Tibial nerve (tissue), 3 donors: ENCODE measurements around the gene PTGER1.

Experiments used
- POLR2A ChIP-seq, 2 donors: fragments of 450-650 bp; IDR thresholded peaks; one replicate each; pipeline ENCODE4 v1.6.1; 2017; ENCODE audit warnings: antibody characterized with exemption in 2 of 2, mild to moderate bottlenecking in 2 of 2, moderate library complexity in 2 of 2
- TF ChIP-seq, protein P1 (sequence below), 5 experiments: fragments of 200-600 bp in 3 of 5; fragments of 450-650 bp in 2 of 5; sonication (generic) in 3 of 5; IDR thresholded peaks; one replicate each; pipeline ENCODE4 v1.5.1; 2016 to 2019; ENCODE audit warnings: antibody characterized with exemption in 5 of 5, mild to moderate bottlenecking in 3 of 5, moderate library complexity in 2 of 5

DNA sequence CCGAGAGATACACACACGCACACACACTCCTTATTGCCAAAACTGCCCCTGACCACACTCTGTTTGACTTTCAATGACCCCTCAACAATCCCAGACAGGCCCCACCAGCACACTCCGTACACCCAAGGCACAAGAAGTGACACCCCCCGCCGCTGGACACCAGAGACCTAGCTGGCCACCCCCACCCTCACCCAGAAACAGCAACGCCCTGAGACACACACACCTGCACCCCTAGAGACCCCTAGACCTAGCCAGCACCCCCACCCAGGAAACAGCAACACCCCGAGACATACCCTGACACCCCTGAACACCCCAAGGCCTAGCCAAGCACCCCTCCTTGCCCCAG is 1.1 kb upstream of the PTGER1 start:
- TF ChIP-seq, protein P1, sequence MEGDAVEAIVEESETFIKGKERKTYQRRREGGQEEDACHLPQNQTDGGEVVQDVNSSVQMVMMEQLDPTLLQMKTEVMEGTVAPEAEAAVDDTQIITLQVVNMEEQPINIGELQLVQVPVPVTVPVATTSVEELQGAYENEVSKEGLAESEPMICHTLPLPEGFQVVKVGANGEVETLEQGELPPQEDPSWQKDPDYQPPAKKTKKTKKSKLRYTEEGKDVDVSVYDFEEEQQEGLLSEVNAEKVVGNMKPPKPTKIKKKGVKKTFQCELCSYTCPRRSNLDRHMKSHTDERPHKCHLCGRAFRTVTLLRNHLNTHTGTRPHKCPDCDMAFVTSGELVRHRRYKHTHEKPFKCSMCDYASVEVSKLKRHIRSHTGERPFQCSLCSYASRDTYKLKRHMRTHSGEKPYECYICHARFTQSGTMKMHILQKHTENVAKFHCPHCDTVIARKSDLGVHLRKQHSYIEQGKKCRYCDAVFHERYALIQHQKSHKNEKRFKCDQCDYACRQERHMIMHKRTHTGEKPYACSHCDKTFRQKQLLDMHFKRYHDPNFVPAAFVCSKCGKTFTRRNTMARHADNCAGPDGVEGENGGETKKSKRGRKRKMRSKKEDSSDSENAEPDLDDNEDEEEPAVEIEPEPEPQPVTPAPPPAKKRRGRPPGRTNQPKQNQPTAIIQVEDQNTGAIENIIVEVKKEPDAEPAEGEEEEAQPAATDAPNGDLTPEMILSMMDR (IDR thresholded peaks at IDR 0.05), result no peak
- TF ChIP-seq POLR2A (IDR thresholded peaks at IDR 0.05), result no peak
